Measurements from ENCODE around the gene CD40LG.

The CD40LG gene

DNA sequence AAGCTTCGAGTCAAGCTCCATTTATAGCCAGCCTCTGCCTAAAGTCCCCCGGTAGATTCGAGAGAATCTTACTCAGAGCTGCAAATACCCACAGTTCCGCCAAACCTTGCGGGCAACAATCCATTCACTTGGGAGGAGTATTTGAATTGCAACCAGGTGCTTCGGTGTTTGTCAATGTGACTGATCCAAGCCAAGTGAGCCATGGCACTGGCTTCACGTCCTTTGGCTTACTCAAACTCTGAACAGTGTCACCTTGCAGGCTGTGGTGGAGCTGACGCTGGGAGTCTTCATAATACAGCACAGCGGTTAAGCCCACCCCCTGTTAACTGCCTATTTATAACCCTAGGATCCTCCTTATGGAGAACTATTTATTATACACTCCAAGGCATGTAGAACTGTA, 11.2 kb downstream of the CD40LG start:
- TF ChIP-seq, protein P1, sequence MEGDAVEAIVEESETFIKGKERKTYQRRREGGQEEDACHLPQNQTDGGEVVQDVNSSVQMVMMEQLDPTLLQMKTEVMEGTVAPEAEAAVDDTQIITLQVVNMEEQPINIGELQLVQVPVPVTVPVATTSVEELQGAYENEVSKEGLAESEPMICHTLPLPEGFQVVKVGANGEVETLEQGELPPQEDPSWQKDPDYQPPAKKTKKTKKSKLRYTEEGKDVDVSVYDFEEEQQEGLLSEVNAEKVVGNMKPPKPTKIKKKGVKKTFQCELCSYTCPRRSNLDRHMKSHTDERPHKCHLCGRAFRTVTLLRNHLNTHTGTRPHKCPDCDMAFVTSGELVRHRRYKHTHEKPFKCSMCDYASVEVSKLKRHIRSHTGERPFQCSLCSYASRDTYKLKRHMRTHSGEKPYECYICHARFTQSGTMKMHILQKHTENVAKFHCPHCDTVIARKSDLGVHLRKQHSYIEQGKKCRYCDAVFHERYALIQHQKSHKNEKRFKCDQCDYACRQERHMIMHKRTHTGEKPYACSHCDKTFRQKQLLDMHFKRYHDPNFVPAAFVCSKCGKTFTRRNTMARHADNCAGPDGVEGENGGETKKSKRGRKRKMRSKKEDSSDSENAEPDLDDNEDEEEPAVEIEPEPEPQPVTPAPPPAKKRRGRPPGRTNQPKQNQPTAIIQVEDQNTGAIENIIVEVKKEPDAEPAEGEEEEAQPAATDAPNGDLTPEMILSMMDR (IDR thresholded peaks at IDR 0.05; ENCODE audit: control insufficient read depth, extremely low read depth, insufficient read depth), result no peak
- DNase-seq (ENCODE audit: low read depth), result no peak
- no peak overlapping the region for H3K4me3 ChIP-seq (ENCODE audit: low read depth, low read length)

- no peak overlapping the region for H3K4me3 ChIP-seq (ENCODE audit: low read depth, low read length)
- TF ChIP-seq, protein P1 (IDR thresholded peaks at IDR 0.05; ENCODE audit: control insufficient read depth, extremely low read depth, insufficient read depth), result no peak
- no peak for DNase-seq (ENCODE audit: low read depth)
Observed at GRCh38 chrX:136660896-136661295, 12.9 kb downstream of the CD40LG start.

- DNase-seq (ENCODE audit: low read depth), result no peak
- TF ChIP-seq, protein P1 (IDR thresholded peaks at IDR 0.05; ENCODE audit: control insufficient read depth, extremely low read depth, insufficient read depth), result no peak
- no peak overlapping the region for H3K4me3 ChIP-seq (ENCODE audit: low read depth, low read length)
Observed at GRCh38 chrX:136662104-136662503, 14.1 kb downstream of the CD40LG start.

- DNase-seq (ENCODE audit: low read depth), result no peak
- TF ChIP-seq, protein P1 (IDR thresholded peaks at IDR 0.05; ENCODE audit: control insufficient read depth, extremely low read depth, insufficient read depth), result no peak
- H3K4me3 ChIP-seq (ENCODE audit: low read depth, low read length), result no peak overlapping the region
Observed at GRCh38 chrX:136662976-136663375, 15.0 kb downstream of the CD40LG start.

GRCh38 chrX:136665258-136665900, 17.4 kb downstream of the CD40LG start:
- DNase-seq (ENCODE audit: low read depth), result no peak
- TF ChIP-seq, protein P1 (IDR thresholded peaks at IDR 0.05; ENCODE audit: control insufficient read depth, extremely low read depth, insufficient read depth), result no peak
- H3K4me3 ChIP-seq (ENCODE audit: low read depth, low read length), result no peak overlapping the region

DNA sequence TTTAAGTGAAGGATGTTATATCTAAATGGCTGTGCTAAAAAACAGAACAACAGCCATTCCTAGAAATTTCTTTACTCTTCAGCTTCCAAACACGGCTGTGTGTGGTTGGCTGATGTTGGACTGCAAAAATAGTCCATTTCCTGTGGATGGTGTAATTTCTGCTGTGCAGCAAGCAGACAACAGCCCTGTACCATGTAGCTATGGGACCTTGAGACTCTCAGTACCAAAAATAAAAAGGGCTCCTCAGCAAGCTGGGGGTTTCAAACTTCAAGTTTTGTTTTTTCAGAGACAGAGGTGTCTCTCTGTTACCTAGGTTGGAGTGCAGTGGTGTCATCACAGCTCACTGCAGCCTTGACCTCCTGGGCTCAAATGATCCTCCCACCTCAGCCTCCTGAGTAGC, 18.1 kb downstream of the CD40LG start:
- no peak for DNase-seq (ENCODE audit: low read depth)
- no peak overlapping the region for H3K4me3 ChIP-seq (ENCODE audit: low read depth, low read length)
- TF ChIP-seq, protein P1 (IDR thresholded peaks at IDR 0.05; ENCODE audit: control insufficient read depth, extremely low read depth, insufficient read depth), result no peak
